ENCODE results near the gene PCDH15.

PCDH15 gene

GRCh38 chr10:54011117-54011516, 789.9 kb downstream of the PCDH15 start:
- in situ Hi-C loops (cut with MboI; ENCODE audit: low sequenced_read_pairs, unreplicated experiment), result no loop called here
- DNase-seq (ENCODE audit: low spot score), result no peak
- no peak for TF ChIP-seq CTCF (IDR thresholded peaks at IDR 0.05; ENCODE audit: borderline replicate concordance, control extremely low read depth, extremely low read depth, insufficient read depth, missing control alignments)

GRCh38 chr10:54010337-54010933, 790.6 kb downstream of the PCDH15 start:
- in situ Hi-C loops (cut with MboI; ENCODE audit: low sequenced_read_pairs, unreplicated experiment), result no loop called here
- TF ChIP-seq CTCF (IDR thresholded peaks at IDR 0.05; ENCODE audit: borderline replicate concordance, control extremely low read depth, extremely low read depth, insufficient read depth, missing control alignments), result no peak
- DNase-seq (ENCODE audit: low spot score), result no peak

GRCh38 chr10:54009672-54010071, 791.4 kb downstream of the PCDH15 start:
- TF ChIP-seq CTCF (IDR thresholded peaks at IDR 0.05; ENCODE audit: borderline replicate concordance, control extremely low read depth, extremely low read depth, insufficient read depth, missing control alignments), result no peak
- in situ Hi-C loops (cut with MboI; ENCODE audit: low sequenced_read_pairs, unreplicated experiment), result no loop called here
- no peak for DNase-seq (ENCODE audit: low spot score)

- DNase-seq (ENCODE audit: low spot score), result no peak
- in situ Hi-C loops (cut with MboI; ENCODE audit: low sequenced_read_pairs, unreplicated experiment), result no loop called here
- TF ChIP-seq CTCF (IDR thresholded peaks at IDR 0.05; ENCODE audit: borderline replicate concordance, control extremely low read depth, extremely low read depth, insufficient read depth, missing control alignments), result no peak
These were observed 799.0 kb downstream of the PCDH15 start for GRCh38 chr10:54002077-54002476.

GRCh38 chr10:53997953-53998352, 803.1 kb downstream of the PCDH15 start:
- in situ Hi-C loops (cut with MboI; ENCODE audit: low sequenced_read_pairs, unreplicated experiment), result no loop called here
- TF ChIP-seq CTCF (IDR thresholded peaks at IDR 0.05; ENCODE audit: borderline replicate concordance, control extremely low read depth, extremely low read depth, insufficient read depth, missing control alignments), result no peak
- no peak for DNase-seq (ENCODE audit: low spot score)

GRCh38 chr10:53990799-53991238, 810.2 kb downstream of the PCDH15 start:
- no peak for DNase-seq (ENCODE audit: low spot score)
- no peak for TF ChIP-seq CTCF (IDR thresholded peaks at IDR 0.05; ENCODE audit: borderline replicate concordance, control extremely low read depth, extremely low read depth, insufficient read depth, missing control alignments)
- in situ Hi-C loops (cut with MboI; ENCODE audit: low sequenced_read_pairs, unreplicated experiment), result no loop called here
